ENCODE measurements around the gene ZFYVE19. TPM values are rescaled to one million over a fixed set of nuclear protein-coding genes. Genes with fewer than 3 reads are reported as not detected.

The ZFYVE19 gene
- total and polyA plus RNA-seq, 2 of the 13 experiments (the other 11 are each of a cell fraction or from before 2014, with no cell fraction given), result 23.3 to 44.0 TPM

DNA sequence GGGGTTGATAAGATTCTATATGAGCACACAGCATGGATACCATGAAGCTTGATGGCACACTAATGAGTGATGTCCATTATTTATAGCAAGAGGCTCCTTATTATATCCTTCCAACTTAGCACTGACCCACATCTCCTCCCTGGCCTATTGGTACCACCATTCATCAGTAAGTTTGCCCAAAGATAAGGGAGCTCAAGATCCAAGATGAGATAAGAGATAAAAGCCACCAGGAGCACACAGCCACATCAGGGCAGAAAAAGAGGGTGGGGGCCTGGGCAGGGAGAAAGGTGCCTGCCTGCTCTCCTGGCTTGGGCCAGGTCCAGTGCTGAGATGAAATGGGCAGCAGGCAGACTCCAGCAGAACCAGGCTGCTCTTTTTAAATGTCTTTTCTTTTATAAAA, 26.0 kb downstream of the ZFYVE19 start:
- BruUV-seq (replicated peaks), result no TSS peak
- Histone ChIP-seq H3K27ac (ENCODE audit: extremely low read length, insufficient read depth, low read length) (no peak overlapping the region), H3K4me2 (ENCODE audit: low read depth, low read length) (no peak overlapping the region), H3K9me3 (ENCODE audit: low read length) (no peaks in the 10 kb centered on the region), H3K27me3 (ENCODE audit: control insufficient read depth in 1 of 2, insufficient read depth in 2 of 2, low read length in 2 of 2) (no peaks in the 10 kb centered on the region; a peak in 2 of 5 replicates), H2AFZ (ENCODE audit: low read length) (no peak overlapping the region), H3K4me3 (replicated peaks in 1 of 3; ENCODE audit: insufficient read depth in 1 of 3, low read depth in 2 of 3, low read length in 3 of 3) (no peak overlapping the region), H3K4me1 (ENCODE audit: insufficient read depth, low read length) (peaks cover 25% of the 10 kb centered on the region), H3K79me2 (ENCODE audit: insufficient read depth, low read length) (no peaks in the 10 kb centered on the region), H3K36me3 (replicated peaks in 1 of 2; ENCODE audit: control insufficient read depth in 1 of 2, insufficient read depth in 2 of 2, low read length in 2 of 2) (no peaks in the 10 kb centered on the region), H4K20me1 (ENCODE audit: insufficient read depth, low read length) (no peaks in the 10 kb centered on the region), H3K9ac (ENCODE audit: insufficient read depth, low read depth, low read length) (no peak overlapping the region)
- in situ Hi-C loops (cut with HindIII; ENCODE audit: extremely low pct_ligation_motif_present, low pct_unique_long_range_greater_than_20kb), result no loop called here
- intact Hi-C loops (cut with micrococcal nuclease; ENCODE audit: unreplicated experiment), result no loop called here
- ATAC-seq (no peak), FAIRE-seq (no peak), DNase-seq (ENCODE audit: low spot score) (no peak)
- POLR2A ChIA-PET, result no interaction called here
- no peak for TF ChIP-seq BRF2 (CRISPR knock-in tag; IDR thresholded peaks at IDR 0.05)
- TF ChIP-seq FOXK1 (CRISPR knock-in tag; IDR thresholded peaks at IDR 0.05; ENCODE audit: borderline replicate concordance, low read depth), result no peak
- TF ChIP-seq, protein P1, sequence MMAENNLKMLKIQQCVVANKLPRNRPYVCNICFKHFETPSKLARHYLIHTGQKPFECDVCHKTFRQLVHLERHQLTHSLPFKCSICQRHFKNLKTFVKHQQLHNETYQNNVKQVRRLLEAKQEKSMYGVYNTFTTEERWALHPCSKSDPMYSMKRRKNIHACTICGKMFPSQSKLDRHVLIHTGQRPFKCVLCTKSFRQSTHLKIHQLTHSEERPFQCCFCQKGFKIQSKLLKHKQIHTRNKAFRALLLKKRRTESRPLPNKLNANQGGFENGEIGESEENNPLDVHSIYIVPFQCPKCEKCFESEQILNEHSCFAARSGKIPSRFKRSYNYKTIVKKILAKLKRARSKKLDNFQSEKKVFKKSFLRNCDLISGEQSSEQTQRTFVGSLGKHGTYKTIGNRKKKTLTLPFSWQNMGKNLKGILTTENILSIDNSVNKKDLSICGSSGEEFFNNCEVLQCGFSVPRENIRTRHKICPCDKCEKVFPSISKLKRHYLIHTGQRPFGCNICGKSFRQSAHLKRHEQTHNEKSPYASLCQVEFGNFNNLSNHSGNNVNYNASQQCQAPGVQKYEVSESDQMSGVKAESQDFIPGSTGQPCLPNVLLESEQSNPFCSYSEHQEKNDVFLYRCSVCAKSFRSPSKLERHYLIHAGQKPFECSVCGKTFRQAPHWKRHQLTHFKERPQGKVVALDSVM (CRISPR knock-in tag; IDR thresholded peaks at IDR 0.05), result no peak
- TF ChIP-seq GABPB1 (CRISPR knock-in tag; IDR thresholded peaks at IDR 0.05), result no peak
- no peak for TF ChIP-seq PRMT3 (CRISPR knock-in tag; IDR thresholded peaks at IDR 0.05; ENCODE audit: borderline replicate concordance, low read depth)
- TF ChIP-seq ZNF253 (CRISPR knock-in tag; IDR thresholded peaks at IDR 0.05; ENCODE audit: borderline replicate concordance), result no peak
- TF ChIP-seq ZNF317 (CRISPR knock-in tag; IDR thresholded peaks at IDR 0.05), result no peak
- TF ChIP-seq ELF4 (CRISPR knock-in tag; IDR thresholded peaks at IDR 0.05; ENCODE audit: borderline replicate concordance), result no peak
- CTCF ChIA-PET (ENCODE audit: low intra/inter-chr PET ratio, low total read pairs), result no interaction called here

Data from HepG2 (cell line).